Measurements from ENCODE around the gene FHAD1.

Gene FHAD1

DNA sequence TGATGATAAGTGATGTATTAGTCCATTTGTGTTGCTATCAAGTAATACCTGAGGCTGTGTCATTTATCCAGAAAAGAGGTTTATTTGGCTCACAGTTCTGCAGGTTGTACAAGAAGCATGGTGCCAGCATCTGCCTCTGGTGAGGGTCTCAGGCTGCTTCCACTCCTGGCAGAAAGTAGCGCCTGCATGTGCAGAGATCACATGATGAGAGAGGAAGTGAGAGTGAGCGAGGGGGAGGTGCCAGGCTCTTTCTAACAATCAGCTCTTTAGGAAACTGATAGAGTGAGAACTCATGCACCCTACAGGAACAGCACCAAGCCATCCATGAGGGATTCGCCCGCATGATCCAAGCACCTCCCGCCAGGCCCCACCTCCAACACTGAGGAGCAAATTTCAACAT, 2.2 kb upstream of the FHAD1 start:
- 0 out of 2 replicates have a peak, but pooled peaks have one; percentile 7 for TF ChIP-seq USF1 (IDR thresholded peaks at IDR 0.05)
- no peak for TF ChIP-seq ZBTB7A (IDR thresholded peaks at IDR 0.05; ENCODE audit: low read depth)

GRCh38 chr1:15245593-15246360, 1.2 kb upstream of the FHAD1 start:
- no peak for TF ChIP-seq NFIC (IDR thresholded peaks at IDR 0.05)

GRCh38 chr1:15248216-15248615, 1.2 kb downstream of the FHAD1 start:
- TF ChIP-seq TCF12 (IDR thresholded peaks at IDR 0.05; ENCODE audit: low read depth) (no peak), TEAD4 (IDR thresholded peaks at IDR 0.05) (no peak), USF1 (IDR thresholded peaks at IDR 0.05) (no peak), TAF1 (IDR thresholded peaks at IDR 0.05; ENCODE audit: low read depth) (no peak), CREB1 (IDR thresholded peaks at IDR 0.05; ENCODE audit: low read depth) (no peak), NFIC (IDR thresholded peaks at IDR 0.05) (no peak), ZBTB7A (IDR thresholded peaks at IDR 0.05; ENCODE audit: low read depth) (no peak), FOXM1 (IDR thresholded peaks at IDR 0.05; ENCODE audit: borderline replicate concordance, low read depth) (no peak), EP300 (IDR thresholded peaks at IDR 0.05; ENCODE audit: borderline replicate concordance) (no peak)

DNA sequence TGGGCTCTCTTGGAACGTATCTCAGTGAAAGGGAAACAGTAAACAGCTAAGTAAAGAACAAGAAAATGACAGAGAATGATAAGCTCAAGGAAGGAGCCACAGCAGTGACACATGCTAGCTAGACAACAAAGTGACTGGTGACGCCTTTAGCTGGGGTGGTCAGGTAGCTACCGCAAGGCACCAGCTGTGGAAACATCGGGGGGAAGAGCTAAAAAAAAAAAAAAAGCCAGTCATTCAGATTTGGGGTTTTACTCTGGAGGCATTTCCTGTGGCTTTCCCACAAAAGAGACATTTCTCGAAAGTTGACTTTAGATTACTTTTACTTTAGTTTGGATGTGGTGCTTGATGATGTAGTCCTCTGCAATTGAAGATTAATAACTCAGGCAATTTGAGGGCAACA, 2.1 kb downstream of the FHAD1 start:
- no peak for TF ChIP-seq EP300 (IDR thresholded peaks at IDR 0.05; ENCODE audit: borderline replicate concordance)

DNA sequence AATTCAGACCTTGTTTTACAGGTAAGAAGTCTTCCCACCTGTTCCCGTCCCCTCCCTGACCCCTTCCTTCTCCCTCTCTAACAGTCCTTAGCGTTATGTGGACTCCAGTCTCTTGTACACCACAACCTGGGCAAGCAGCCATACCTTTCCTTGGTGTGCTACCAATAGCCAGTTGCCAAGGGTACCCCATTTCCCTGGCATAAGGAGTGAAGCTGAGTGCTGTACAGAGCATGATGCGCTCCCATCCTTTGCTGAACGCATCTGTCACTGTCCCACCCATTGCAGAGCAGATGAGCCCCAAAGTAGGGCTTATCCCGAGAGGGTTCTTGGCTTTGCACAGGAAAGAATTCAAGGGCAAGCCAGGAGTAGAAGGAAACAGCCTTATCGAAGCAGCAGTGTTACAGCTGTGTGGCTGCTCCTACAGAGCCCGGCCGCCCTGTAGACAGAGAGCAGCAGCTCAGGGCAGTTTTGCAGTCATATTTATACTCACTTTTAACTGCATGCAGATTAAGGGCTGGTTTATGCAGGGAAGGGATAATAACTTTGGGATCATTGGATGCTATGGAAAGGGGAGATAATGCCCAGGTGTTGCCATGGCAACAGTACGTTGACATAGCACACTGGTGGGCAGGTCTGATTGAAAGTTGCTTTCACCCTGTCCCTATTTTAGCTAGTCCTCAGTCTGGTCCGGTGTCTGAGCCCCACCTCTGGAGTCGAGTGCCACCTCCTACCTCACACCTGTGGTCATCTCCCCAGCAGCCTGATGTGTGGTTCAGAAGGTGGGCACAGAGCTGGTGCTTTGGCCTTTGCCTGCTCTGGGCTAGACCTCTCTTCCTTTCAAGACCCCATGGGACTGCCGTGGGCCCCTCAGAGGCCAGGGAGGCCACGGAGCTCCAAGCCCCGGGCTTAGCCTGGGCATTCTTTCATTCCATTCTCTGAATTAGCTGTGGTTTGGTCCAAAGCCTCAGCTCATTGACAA, 5.1 kb downstream of the FHAD1 start:
- TF ChIP-seq NFIC (IDR thresholded peaks at IDR 0.05), result no peak
- no peak for TF ChIP-seq CREB1 (IDR thresholded peaks at IDR 0.05; ENCODE audit: low read depth)
- no peak for TF ChIP-seq REST (IDR thresholded peaks at IDR 0.05; ENCODE audit: low read depth)
- no peak for TF ChIP-seq USF1 (IDR thresholded peaks at IDR 0.05)
- no peak for TF ChIP-seq FOXM1 (IDR thresholded peaks at IDR 0.05; ENCODE audit: borderline replicate concordance, low read depth)
- TF ChIP-seq CEBPB (IDR thresholded peaks at IDR 0.05), result no peak
- no peak for TF ChIP-seq TCF12 (IDR thresholded peaks at IDR 0.05; ENCODE audit: low read depth)
- no peak for TF ChIP-seq RAD21 (IDR thresholded peaks at IDR 0.05; ENCODE audit: low read depth)
- TF ChIP-seq YY1 (IDR thresholded peaks at IDR 0.05; ENCODE audit: low read depth), result no peak
- TF ChIP-seq ZBTB7A (IDR thresholded peaks at IDR 0.05; ENCODE audit: low read depth), result no peak
- TF ChIP-seq, protein P1, sequence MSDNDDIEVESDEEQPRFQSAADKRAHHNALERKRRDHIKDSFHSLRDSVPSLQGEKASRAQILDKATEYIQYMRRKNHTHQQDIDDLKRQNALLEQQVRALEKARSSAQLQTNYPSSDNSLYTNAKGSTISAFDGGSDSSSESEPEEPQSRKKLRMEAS (IDR thresholded peaks at IDR 0.05), result no peak
- TF ChIP-seq EGR1 (IDR thresholded peaks at IDR 0.05), result no peak
- no peak for TF ChIP-seq EP300 (IDR thresholded peaks at IDR 0.05; ENCODE audit: borderline replicate concordance)

GRCh38 chr1:15254559-15254958, 7.5 kb downstream of the FHAD1 start:
- TF ChIP-seq NFIC (IDR thresholded peaks at IDR 0.05), result no peak
- TF ChIP-seq, protein P1 (IDR thresholded peaks at IDR 0.05), result no peak
- TF ChIP-seq REST (IDR thresholded peaks at IDR 0.05; ENCODE audit: low read depth), result no peak
- TF ChIP-seq TEAD4 (IDR thresholded peaks at IDR 0.05), result no peak
- no peak for TF ChIP-seq EP300 (IDR thresholded peaks at IDR 0.05; ENCODE audit: borderline replicate concordance)
- no peak for TF ChIP-seq CEBPB (IDR thresholded peaks at IDR 0.05)
- TF ChIP-seq ZBTB7A (IDR thresholded peaks at IDR 0.05; ENCODE audit: low read depth), result no peak
- TF ChIP-seq CREB1 (IDR thresholded peaks at IDR 0.05; ENCODE audit: low read depth), result no peak
- no peak for TF ChIP-seq USF1 (IDR thresholded peaks at IDR 0.05)
- no peak for TF ChIP-seq TCF12 (IDR thresholded peaks at IDR 0.05; ENCODE audit: low read depth)
- TF ChIP-seq TAF1 (IDR thresholded peaks at IDR 0.05; ENCODE audit: low read depth), result no peak
